H9 (cell line): Measurements from ENCODE around the gene C19orf73. TPM values are rescaled to one million over a fixed set of nuclear protein-coding genes. Genes with fewer than 3 reads are reported as not detected.
A peak's percentile ranks its signal among the peaks of the same experiment; 100 is the strongest.

Source experiments
- DNase-seq: peaks from one replicate; pipeline ENCODE4 v3.0.0-alpha.2; 2017
- H2AFZ ChIP-seq: one replicate; pipeline ENCODE4 v1.6.1; 2013; ENCODE audit warnings: mild to moderate bottlenecking, low read length, control low read depth, moderate library complexity
- H2AK5ac ChIP-seq: 2 replicates; pipeline ENCODE4 v1.6.1; 2013; ENCODE audit warnings: low read length, control low read depth, mixed read lengths; ENCODE audit not compliant: insufficient read length
- H2BK120ac ChIP-seq: one replicate; pipeline ENCODE4 v1.6.1; 2013; ENCODE audit warnings: low read depth, mild to moderate bottlenecking, low read length, control low read depth, inconsistent platforms; ENCODE audit not compliant: poor library complexity, severe bottlenecking
- H2BK12ac ChIP-seq: 2 replicates; pipeline ENCODE4 v1.6.1; 2013; ENCODE audit warnings: low read length, control low read depth, mixed read lengths, low read depth; ENCODE audit not compliant: insufficient read length
- H2BK15ac ChIP-seq: 2 replicates; pipeline ENCODE4 v1.6.1; 2013; ENCODE audit warnings: low read depth, low read length, control low read depth
- H2BK20ac ChIP-seq: one replicate; pipeline ENCODE4 v1.6.1; 2013; ENCODE audit warnings: low read depth, mild to moderate bottlenecking, low read length, control low read depth, inconsistent platforms; ENCODE audit not compliant: poor library complexity, severe bottlenecking
- H2BK5ac ChIP-seq: 2 replicates; pipeline ENCODE4 v1.6.1; 2013; ENCODE audit warnings: low read length, control low read depth, mixed read lengths; ENCODE audit not compliant: insufficient read length
- H3K14ac ChIP-seq: 2 replicates; pipeline ENCODE4 v1.6.1; 2013; ENCODE audit warnings: low read length, control low read depth; ENCODE audit not compliant: insufficient read depth
- H3K18ac ChIP-seq: 2 replicates; pipeline ENCODE4 v1.6.1; 2013; ENCODE audit warnings: low read depth, mild to moderate bottlenecking, mixed read lengths, low read length, control low read depth; ENCODE audit not compliant: insufficient read length
- H3K23ac ChIP-seq: 2 replicates; pipeline ENCODE4 v1.6.1; 2013; ENCODE audit warnings: low read length, control low read depth, mixed read lengths, low read depth; ENCODE audit not compliant: insufficient read length
- H3K23me2 ChIP-seq: 2 replicates; pipeline ENCODE4 v1.6.1; 2013; ENCODE audit warnings: low read depth, mild to moderate bottlenecking, mixed read lengths, low read length, control low read depth; ENCODE audit not compliant: insufficient read length, poor library complexity, severe bottlenecking
- H3K27ac ChIP-seq: 2 replicates; pipeline ENCODE4 v1.5.1; 2013; ENCODE audit warnings: low read length, control low read depth, mixed read lengths, low read depth; ENCODE audit not compliant: insufficient read length
- H3K27me3 ChIP-seq: 2 replicates; pipeline ENCODE4 v1.6.1; 2013; ENCODE audit warnings: low read length, control low read depth, inconsistent platforms; ENCODE audit not compliant: insufficient read depth
- H3K4ac ChIP-seq: 2 replicates; pipeline ENCODE4 v1.6.1; 2013; ENCODE audit warnings: low read depth, mild to moderate bottlenecking, control low read depth, inconsistent platforms, low read length, moderate library complexity
- H3K4me1 ChIP-seq: 2 replicates; pipeline ENCODE4 v1.6.1; 2013; ENCODE audit warnings: low read length, control low read depth, inconsistent platforms; ENCODE audit not compliant: insufficient read depth
- H3K4me2 ChIP-seq: 2 replicates; pipeline ENCODE4 v1.6.1; 2013; ENCODE audit warnings: low read length, control low read depth, mixed read lengths; ENCODE audit not compliant: insufficient read length, insufficient read depth
- H3K56ac ChIP-seq: 2 replicates; pipeline ENCODE4 v1.6.1; 2013; ENCODE audit warnings: low read depth, mild to moderate bottlenecking, mixed read lengths, low read length, control low read depth; ENCODE audit not compliant: insufficient read length
- H3K79me1 ChIP-seq: 2 replicates; pipeline ENCODE4 v1.6.1; 2013; ENCODE audit warnings: low read depth, mild to moderate bottlenecking, moderate library complexity, low read length, control low read depth, inconsistent platforms; ENCODE audit not compliant: insufficient read depth, poor library complexity, severe bottlenecking
- H3K79me2 ChIP-seq: 2 replicates; pipeline ENCODE4 v1.6.1; 2013; ENCODE audit warnings: low read length, control low read depth, inconsistent platforms; ENCODE audit not compliant: insufficient read depth
- H3K9ac ChIP-seq: 2 replicates; pipeline ENCODE4 v1.6.1; 2013; ENCODE audit warnings: low read length, control low read depth, mixed read lengths; ENCODE audit not compliant: insufficient read length; ENCODE audit errors: extremely low read depth
- H3K9me3 ChIP-seq: one replicate; pipeline ENCODE4 v1.6.1; 2013; ENCODE audit warnings: low read depth, low read length, inconsistent platforms; ENCODE audit not compliant: control insufficient read depth
- H3T11ph ChIP-seq: one replicate; pipeline ENCODE4 v1.6.1; 2013; ENCODE audit warnings: mild to moderate bottlenecking, low read length, control low read depth, inconsistent platforms
- H4K20me1 ChIP-seq: one replicate; pipeline ENCODE4 v1.6.1; 2013; ENCODE audit not compliant: control insufficient read depth, insufficient read length, insufficient read depth
- H4K5ac ChIP-seq: 2 replicates; pipeline ENCODE4 v1.6.1; 2013; ENCODE audit warnings: low read depth, mild to moderate bottlenecking, mixed read lengths, low read length, control low read depth; ENCODE audit not compliant: insufficient read length
- H4K8ac ChIP-seq: replicated peaks from 2 replicates; pipeline ENCODE4 v1.6.1; 2013; ENCODE audit warnings: low read length, control low read depth, mixed read lengths, low read depth; ENCODE audit not compliant: insufficient read length
- H4K91ac ChIP-seq: 2 replicates; pipeline ENCODE4 v1.6.1; 2013; ENCODE audit warnings: low read depth, mild to moderate bottlenecking, moderate library complexity, mixed read lengths, low read length, control low read depth; ENCODE audit not compliant: insufficient read length
- H3K27ac Mint-ChIP-seq, 3 experiments: 2 replicates in 2 of 3; 3 replicates in 1 of 3; pipeline ENCODE4 v1.8.0; 2020 to 2021; ENCODE audit warnings: mixed read lengths in 3 of 3, mild to moderate bottlenecking in 1 of 3, moderate library complexity in 1 of 3
- H3K27me3 Mint-ChIP-seq: 2 replicates; pipeline ENCODE4 v1.8.0; 2021; ENCODE audit warnings: low read depth, mild to moderate bottlenecking, moderate library complexity, mixed read lengths
- H3K36me3 Mint-ChIP-seq, 3 experiments: 2 replicates in 2 of 3; 3 replicates in 1 of 3; pipeline ENCODE4 v1.8.0; 2020 to 2021; ENCODE audit warnings: low read depth in 3 of 3, mixed read lengths in 3 of 3; ENCODE audit not compliant: insufficient read depth in 1 of 3
- H3K4me1 Mint-ChIP-seq, 2 experiments: 2 replicates each; pipeline ENCODE4 v1.8.0; 2020; ENCODE audit warnings: mixed read lengths in 2 of 2
- H3K4me3 Mint-ChIP-seq, 2 experiments: 2 replicates in 1 of 2; 3 replicates in 1 of 2; pipeline ENCODE4 v1.8.0; 2020 to 2021; ENCODE audit warnings: mild to moderate bottlenecking in 2 of 2, mixed read lengths in 2 of 2, moderate library complexity in 1 of 2
- H3K9me3 Mint-ChIP-seq, 2 experiments: 2 replicates in 1 of 2; 3 replicates in 1 of 2; pipeline ENCODE4 v1.8.0; 2020; ENCODE audit warnings: mild to moderate bottlenecking in 2 of 2, mixed read lengths in 2 of 2, moderate library complexity in 1 of 2
- CTCF ChIP-seq: fragments of 200-600 bp; sonication (generic); conservative IDR thresholded peaks from 3 replicates; pipeline ENCODE4 v1.8.0; 2021; ENCODE audit warnings: antibody characterized with exemption, mild to moderate bottlenecking
- WGBS: extraction: QIAGEN DNeasy Blood & Tissue Kit; methylation state at CpG from one replicate; pipeline ENCODE4 v1.1.7; 2013; ENCODE audit warnings: missing lambda C conversion rate, low lambda C conversion rate, mixed read lengths; ENCODE audit not compliant: insufficient read length; ENCODE audit errors: extremely low coverage; 5-methylcytosine and 5-hydroxymethylcytosine counted together
- total RNA-seq: library from RNA; stranded (reverse); gene quantifications from 2 replicates; pipeline ENCODE4 v1.2.1, GENCODE V29; 2021

Gene C19orf73
- total RNA-seq, 1 experiment from 2014 or later = 1.1 TPM

DNA sequence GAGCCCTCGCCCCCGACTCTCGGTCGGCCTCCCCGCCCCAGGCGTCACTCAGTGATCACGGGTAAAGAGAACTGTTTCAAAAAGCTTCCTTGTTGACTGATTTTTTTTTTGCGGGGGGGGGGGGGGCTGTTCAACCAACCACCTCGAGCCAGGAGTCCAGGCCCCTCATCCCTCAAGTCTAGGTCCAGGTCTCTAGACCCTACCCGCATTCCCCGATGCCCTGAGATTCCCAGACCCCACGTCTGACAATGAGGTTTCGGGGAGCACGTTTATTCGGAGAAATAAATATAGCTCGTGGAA, 32.0 kb upstream of the C19orf73 start:
- Mint-ChIP-seq H3K4me3 (peak overlapping the region; percentile 87 to 96), H3K36me3 (peaks cover 0 to 15% (median 0%) of the 10 kb centered on the region in 3 experiments; a peak in 4 of 7 replicates), H3K27ac (no peak overlapping the region), H3K27me3 (peaks cover 38% of the 10 kb centered on the region), H3K4me1 (peaks cover 21 to 53% of the 10 kb centered on the region in 2 experiments), H3K9me3 (peaks cover 0 to 6% of the 10 kb centered on the region in 2 experiments; a peak in 2 of 5 replicates)
- Histone ChIP-seq H2BK5ac (no peak overlapping the region), H4K91ac (no peak overlapping the region), H3K56ac (no peak overlapping the region), H2BK120ac (no peak overlapping the region), H3K18ac (no peak overlapping the region), H2AK5ac (no peak overlapping the region), H2BK12ac (no peak overlapping the region), H3K23ac (no peak overlapping the region), H4K8ac (no peak overlapping the region), H3K9ac (no peak overlapping the region), H3K23me2 (peaks cover 17% of the 10 kb centered on the region), H3K9me3 (no peaks in the 10 kb centered on the region), H4K20me1 (no peaks in the 10 kb centered on the region), H3K27ac (no peak overlapping the region), H3K79me2 (no peaks in the 10 kb centered on the region), H3K79me1 (no peaks in the 10 kb centered on the region), H3K14ac (no peak overlapping the region), H3K4ac (no peak overlapping the region), H4K5ac (no peak overlapping the region), H2BK20ac (no peak overlapping the region), H2AFZ (no peak overlapping the region), H3K4me1 (peaks cover 3% of the 10 kb centered on the region; the same call in 1 of the 2 replicates), H3T11ph (no peak overlapping the region), H3K27me3 (no peaks in the 10 kb centered on the region; the same call in 1 of the 2 replicates), H2BK15ac (no peak overlapping the region), H3K4me2 (peak overlapping the region; percentile 57)
- no peak for DNase-seq
- no peak for TF ChIP-seq CTCF
- WGBS = no CpG with 5 or more reads among the region's 16 CpGs
